NK-92 treated with Interleukin-12 subunit alpha and Interleukin-12 subunit beta, amount 100 ng/mL, for 24 hours (cell line): ENCODE data around the gene SLC10A7.

ENCODE experiments used
- DNase-seq: peaks from one replicate; lab custom pipeline; 2025; lab: John Stamatoyannopoulos, UW

SLC10A7 gene

DNA sequence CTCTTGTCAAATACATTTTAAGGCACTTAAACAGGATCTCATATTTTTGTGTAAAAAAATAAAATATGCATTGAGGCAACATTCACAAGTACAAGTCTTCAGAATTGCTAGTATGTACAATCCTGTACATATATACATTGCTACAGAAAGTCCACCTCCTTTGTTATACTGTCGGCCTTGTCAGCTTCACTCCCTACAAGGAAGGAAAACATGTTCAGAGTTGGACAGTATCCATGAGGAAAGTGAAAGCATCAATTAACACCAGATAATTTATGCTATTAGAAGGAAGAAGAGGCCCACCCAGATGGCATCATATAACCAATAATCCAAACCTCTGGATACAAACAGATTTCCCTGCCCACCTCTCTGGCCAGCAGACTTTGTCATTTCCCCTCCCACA is 265.4 kb downstream of the SLC10A7 start:
- DNase-seq, result no peak

DNA sequence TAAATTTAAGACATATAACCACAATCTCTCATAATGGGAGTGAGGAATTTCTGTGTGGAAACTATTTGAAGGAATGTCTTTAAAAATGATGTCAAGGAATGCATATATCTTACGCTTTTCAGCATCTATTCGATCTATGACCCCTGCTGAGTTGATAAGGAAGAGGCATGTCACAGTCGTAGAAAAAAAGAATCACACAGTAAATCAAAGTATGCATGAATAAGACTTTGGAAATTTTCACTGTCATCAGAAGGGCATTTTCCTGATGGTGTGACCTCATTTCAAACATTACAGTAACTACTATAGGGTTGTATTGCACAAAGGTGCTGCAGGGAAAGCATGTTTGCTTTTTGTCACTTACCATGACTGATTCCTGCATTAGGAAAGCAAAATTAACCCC is 265.9 kb downstream of the SLC10A7 start:
- no peak for DNase-seq

DNA sequence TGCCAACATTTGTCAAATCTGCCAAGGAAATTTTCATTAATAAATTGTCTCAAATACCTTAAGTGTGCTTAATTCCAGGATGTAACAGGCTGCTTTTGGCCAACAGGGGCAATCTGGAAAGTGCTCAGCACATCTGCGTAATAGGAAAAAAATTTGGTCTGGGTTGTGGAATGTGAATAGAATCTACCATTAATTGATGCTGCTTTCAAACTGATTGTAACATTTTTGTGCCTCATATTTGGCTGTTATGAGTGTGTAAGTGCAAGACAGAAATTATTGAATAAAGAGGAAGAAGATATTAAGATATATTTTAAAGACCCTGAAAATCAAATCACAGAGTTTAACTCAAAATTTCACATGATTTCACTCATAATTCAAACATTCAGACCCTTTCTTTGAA is 266.3 kb downstream of the SLC10A7 start:
- DNase-seq, result no peak

DNA sequence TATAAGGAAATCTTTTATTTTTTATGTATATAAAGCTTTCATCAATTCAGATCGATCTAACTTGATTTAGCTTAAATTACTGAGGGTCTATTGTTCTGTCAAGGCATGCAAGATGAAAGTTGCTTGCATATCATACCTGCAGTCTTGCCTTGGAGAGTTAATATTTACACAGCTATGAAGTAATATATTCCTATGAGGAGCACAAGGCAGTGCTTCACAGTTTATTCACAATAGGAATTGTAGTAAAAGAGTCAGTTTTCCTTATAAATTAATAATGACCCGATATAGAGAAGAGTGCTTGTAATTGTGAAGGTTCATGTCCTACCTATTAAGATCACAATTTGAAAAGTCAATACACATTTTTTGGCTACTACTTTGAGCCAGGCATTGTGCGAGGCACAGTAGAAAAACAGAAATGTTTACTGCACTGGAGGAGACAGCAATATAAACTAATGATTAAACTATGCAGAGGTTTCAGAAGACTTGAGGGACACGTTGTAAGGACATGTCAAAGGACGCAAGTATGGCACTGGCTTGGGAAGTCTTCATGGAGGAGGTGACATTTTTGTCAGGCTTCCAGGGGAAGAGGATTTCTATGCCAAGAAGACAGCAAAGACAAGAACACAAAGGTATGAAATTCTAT is 268.6 kb downstream of the SLC10A7 start:
- no peak for DNase-seq

DNA sequence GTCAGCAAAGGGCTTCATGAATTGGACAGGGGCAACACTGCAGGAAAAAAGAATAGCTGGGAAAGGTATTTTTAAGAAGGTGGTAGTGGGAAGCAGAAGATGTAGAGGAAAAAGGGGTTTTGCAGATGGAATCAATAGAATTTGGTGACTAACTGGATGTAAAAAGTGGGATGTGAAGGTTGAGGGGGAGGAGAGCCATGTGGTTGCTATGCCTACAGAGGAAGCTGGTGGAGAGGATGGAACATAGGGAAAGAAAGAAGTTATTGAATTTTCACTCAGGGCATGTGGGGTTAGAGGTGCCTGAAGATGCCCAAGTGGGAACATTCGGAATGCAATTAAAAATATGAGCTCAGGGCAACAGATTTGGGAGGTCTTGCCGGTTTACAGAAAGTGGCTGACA is 274.4 kb downstream of the SLC10A7 start:
- DNase-seq, result no peak

DNA sequence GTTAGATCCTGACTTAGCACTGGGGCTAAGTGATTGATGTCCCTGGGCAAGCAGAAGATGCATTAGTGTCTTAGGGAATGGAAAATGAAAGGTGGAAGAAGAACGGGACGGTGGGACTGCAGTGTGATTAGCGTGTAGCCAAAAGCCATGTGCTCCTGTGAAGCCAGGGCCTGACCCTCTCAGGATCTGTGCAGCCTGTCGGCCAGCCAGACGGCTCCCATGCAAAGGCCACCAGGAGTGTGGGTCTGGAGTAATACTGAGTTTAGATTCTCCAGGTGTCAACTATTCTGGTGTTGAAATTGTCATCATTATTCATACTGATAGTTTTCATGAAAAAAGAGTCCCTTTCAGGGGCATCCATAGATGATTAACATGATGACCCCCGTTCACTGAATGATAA is 275.4 kb downstream of the SLC10A7 start:
- DNase-seq, result no peak

DNA sequence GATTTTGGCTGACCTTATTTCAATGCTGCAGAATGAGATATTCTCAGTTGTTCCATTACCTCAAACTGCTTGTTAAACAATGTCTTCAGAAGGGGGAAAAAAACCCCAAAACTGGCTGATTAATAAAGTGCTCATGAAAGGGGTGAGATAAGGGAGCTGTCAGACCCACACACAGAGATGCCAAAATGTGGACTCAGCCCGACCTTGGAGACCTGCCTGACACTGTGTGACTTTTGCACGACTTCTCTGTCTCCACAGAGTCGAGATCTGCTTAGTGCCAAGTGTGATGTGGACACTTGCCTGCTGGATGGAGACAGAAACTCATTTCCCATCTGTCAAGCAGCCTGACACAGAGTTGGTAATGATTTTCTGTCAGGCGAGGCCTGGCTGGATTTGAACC is 275.9 kb downstream of the SLC10A7 start:
- no peak for DNase-seq

DNA sequence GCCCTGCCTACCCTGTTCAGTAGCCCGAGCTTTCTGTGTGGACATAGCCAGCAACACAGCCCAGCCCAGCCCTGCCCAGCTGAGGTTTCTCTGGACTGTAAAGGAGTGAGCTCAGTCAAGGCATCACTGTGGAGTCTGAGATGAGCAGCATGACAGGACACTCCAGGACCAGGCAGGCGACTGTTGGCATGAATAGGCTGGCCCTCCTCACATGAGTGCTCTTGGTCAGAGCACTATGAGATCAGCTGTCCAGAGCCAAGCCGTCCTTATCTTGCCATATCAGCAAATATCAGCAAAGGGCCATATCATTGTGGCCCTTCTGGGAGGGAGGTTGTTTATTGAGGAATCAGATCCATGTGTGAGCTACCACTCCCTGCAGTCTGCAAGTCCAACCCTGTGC is 276.5 kb downstream of the SLC10A7 start:
- no peak for DNase-seq

DNA sequence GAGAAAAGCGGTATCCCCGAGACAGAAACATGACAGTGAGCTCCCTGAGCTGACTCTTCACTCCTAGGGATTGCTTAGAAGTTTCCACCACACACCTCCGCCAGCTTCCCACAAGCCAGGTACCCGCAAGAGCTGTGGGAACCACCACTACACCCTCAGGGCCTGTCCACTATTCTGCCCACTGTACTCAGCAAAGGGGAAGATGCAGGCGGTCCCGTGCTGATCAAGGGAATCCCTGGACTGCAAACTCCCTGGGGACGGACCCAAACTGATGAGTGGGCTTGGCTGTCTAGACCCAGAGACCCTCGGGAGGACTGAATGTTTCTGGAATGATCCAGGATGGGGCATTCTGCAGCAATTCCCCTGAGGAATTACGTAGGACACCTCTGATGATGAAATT is 277.2 kb downstream of the SLC10A7 start:
- DNase-seq, result no peak

DNA sequence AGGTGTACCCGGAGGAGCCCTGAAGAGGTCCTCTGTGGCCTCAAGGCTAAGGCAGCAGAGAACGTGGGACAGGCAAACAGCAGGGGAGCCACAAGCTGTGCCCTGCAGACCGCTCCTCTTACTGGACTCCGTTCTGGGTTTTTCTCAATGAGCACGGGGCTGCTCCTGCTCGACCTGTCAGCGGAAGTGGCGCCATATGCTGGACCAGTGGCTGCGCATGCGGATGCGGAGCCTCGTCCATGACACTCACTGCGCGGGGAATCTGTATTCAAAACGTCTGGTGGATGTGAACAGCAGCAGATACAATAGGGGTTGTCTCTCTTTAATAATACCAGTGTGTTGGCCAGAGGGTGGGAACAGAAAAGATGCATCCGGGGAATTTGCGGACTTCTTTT is 277.9 kb downstream of the SLC10A7 start:
- no peak for DNase-seq

DNA sequence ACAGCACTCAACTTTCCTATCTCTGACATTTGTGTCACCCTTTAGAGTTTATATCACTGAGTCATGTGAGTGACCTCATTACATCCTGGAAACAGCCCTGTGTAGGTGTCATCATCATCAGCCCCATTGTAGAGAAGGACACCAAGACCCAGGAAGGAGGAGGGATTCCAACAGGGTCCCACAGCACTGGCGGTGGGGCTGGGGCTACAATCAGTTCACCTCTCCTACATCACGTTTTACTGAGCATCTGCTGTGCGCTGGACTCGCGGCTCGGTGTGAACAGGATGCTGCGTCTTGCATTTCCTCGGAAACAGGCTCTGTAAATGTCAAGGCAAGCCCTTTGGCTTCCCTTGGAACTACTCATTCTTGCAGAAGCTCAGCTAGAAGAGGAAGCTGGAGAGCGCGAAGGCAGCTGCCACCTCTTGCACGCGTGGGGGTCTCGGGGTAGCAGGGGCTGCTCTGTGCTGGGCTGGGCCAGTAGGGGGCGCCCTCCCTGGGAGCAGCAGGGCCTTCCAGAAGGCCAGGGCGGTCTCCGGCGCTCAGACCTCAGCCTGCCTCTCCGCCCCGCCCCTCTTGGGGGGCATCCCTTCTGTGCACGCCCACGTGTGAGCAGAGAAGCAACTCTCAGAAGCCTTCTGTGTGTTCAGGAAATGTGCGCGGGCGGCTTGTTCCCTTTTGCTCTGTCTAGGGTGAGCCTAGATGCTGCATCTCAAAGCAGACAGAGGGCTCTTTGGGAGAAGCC is 278.4 kb downstream of the SLC10A7 start:
- peak; percentile 0 for DNase-seq

DNA sequence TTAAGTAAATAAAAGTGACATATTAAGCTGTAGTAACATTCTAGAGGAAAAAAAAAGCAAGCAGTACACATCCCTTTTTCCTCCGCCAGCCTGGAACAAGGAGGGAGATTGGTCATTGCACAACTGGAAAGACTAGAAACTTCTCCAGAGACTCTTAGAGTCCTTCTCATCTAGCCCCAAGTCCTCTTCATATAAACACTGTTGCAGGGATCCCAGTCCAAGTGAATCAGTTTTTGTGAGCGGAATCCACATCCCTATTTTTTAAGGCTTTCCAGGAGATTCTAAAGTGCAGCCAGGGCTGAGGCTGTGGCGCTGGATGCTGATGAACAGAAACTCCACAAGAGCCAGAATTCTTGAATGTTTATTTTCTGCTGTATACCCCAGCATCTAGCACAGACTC is 283.6 kb downstream of the SLC10A7 start:
- no peak for DNase-seq

DNA sequence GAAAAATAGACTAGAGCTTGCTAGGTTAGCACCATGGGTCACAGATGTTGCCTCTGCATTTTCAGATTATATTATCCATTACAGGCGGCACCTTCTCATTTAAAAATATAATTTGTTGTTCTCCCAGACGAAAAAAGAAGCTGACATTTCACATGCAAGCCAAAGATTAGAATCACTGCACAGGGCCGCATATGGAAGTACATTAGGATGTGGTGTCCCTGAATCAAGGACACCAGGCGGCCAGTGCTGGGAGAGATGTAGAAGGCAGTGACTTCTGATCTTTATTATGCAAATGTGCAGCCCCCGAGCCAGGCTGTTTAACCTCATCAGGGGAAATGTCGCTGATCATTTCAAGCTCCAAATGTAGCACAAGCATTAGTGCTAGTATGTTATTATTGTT is 284.6 kb downstream of the SLC10A7 start:
- DNase-seq, result no peak

DNA sequence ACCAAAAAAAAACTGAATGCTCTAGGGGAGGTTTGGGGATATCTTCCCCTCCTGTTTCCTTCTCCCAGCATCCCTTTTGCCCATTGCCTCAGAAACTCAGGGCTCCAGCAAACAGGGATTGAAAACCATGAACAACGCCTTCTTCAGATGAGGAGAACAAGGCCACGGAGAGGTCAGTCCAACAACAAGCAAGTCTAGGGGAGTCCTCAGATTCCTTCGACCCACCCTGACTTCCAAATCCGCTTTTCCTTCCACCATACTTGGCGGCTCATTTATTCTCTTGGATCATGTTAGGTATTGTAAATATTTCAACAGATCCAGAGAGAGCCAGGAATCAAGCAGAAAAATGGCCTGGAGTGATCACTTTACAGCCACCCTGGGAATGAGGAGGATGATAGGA is 285.5 kb downstream of the SLC10A7 start:
- no peak for DNase-seq

DNA sequence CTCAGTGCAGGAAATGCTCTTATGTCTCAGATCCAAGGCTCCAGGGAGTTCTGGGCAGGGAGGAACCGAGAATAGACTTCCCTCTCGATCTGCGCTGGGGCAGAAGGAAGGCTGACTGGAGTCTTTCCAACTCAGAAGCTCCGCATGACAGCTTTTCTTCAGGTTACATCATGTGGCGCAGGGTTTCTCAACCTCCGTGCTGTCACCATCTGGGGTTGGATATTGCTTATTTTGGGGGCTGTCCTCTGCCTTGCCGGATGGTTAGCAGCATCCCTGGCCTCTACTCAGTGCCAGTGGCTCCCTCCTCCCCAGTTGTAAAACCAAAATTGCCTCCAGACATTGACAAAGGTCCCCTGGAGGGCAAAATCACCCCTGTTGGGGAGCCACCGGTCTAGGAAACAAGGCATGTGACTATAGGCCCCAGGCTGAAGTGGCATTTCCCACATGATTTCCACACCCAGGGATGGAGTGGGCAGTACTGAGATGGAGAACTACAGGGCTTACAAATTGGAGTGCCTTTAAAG is 286.0 kb downstream of the SLC10A7 start:
- no peak for DNase-seq

DNA sequence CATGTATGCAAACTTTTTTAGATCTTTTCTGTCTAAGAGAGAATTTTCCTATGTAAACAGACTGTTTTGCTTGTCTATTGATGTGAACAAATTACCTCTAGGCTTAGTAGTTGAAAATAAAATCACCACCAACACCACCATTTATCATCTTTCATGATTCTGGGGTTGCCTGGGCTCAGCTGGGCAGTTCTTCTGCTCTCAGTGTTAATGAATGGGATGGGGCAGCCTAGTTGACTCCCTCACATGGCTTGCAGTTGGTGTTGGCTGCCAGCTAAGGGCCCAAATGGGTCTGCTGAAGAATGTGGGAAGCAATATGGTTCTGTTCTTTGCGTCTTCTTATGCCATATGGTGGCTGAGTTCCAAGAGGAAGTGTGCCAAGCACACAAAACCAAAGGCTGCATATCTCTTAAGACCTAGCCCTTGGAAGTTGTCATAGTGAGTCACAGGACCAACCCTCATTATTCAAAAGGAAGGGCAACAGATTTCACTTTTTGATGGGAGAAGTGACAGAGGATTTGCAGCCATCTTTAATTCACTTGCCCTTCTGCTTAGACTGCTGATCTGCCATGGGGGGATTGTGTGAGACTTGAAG is 289.5 kb downstream of the SLC10A7 start:
- DNase-seq, result no peak

DNA sequence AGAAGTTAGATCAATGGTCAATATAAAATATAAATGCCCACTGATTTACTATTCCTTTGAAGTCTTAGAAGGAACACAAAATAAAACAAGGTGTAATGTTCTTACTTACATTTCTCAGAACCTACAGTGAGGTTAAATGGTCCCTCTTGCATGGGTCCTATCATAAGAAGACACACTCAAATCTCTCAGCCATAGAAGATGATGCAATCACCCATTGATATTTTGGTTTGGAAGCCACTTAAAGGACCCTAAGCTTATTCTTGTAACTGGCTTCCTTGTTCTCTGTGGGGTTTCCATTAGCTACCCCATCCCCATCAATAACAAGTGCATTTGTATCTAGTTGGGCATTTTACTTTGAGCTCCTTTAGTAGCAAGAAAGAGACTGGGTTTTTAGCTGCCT is 292.3 kb downstream of the SLC10A7 start:
- DNase-seq, result no peak

DNA sequence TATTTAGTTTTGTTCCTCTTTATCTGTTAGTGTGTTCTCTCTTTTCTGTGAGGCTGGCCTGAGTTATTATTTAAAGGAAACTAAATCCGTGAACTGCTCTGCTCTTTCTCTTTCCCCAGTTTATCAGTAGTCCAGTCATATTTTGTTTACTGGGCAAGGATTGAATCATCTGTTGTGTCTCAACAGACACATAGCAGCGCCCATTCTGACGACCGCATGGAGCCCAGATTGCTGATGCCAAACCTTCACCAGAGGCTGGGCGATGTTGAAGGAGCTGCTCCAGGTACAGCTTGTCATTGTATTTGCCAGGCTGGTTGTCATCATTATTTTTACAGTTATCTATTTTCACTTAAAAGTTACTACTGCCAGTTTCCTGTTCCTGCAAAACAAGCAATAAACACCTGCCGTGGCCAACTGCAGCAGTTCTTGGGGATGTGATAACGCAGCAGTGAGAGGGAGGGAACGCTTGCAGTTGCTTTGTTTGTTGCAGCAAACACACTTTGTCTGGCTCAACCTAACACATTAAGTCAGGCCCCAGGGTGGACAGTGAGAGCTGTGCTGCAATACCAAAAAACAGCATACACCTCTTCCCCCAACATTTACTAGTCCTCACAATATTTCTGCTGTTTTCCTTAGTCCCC is 297.3 kb downstream of the SLC10A7 start:
- DNase-seq, result no peak

DNA sequence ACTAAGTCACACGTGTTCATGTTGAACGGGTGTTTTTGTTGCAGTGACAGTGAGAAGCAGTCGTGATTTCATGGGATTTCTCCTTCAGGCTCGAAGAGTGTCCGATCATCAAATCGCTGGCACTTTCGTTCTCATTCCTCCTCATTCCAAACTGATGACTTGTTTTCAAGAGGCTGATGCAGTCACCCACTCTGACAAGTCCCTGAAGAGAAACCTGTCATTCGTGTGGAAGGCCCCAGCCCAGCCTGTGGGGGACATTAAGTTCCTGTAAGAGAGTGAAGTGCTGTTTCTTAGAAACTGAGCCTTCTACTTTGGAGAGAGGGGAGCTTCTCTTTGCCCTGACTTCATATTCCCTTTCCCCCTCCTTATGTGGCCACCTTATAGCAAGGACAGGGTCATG is 299.4 kb downstream of the SLC10A7 start:
- DNase-seq, result no peak

DNA sequence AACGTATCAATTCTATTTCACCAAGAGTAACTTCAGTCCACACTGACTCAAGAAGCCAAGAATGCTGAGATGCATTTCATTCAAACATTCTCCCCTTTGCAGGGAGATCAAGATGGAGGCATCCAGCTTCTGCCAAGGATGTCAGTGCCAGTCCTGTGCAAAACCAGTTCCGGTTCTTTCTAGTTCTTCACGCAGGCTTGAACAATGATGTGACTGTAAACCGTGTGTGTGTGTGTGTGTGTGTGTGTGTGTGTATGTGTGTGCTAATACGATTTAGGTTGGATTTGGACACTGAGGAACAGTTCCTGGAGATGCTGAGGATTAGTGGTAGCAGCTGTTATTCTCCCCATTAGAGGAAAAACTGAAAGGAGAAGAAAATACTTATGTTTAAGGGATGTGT is 307.5 kb downstream of the SLC10A7 start, which contains the start of gene REELD1:
Gene REELD1, plus strand, starts transcription at position 301 of the 400 bp plus-strand sequence. CDS start 2,415 bp downstream, outside the sequence.
- DNase-seq, result no peak

DNA sequence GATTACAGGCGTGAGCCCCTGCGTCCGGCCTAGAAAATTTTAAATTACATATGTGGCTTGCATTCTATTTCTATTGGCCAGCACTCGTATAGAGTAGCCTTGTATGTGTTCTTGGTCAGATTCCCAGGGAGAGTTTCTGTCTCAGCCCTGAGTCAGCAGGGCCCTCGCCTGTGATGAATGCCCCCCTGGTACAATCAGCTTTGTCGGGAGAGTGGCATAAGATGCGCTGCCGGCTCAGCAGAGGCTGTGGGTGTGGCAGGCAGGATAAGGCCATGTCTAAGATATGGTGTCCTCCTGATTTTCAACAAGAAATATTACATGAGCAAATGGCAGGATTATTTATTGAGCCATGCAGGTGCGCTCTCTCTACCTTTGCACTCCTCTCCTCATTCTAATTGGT is 309.0 kb downstream of the SLC10A7 start:
- no peak for DNase-seq

DNA sequence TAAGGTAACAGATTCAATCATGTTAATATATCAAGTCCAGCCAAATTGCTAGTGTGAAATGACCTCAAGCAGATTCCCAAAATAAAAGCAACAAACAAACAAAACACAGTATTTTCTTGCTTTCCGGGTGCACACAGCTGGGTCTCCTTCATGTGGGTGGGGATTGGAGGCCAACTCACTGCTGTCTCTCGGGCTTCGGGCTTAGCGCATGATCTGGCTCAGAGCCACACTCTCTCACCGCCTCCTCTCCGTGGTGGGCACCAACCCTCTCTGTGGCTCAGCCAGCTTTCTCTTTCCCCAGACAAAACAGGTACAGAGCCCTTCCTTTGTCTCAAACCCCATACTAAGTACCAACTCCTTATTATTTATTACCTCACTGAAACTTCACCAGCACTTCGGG is 310.3 kb downstream of the SLC10A7 start:
- DNase-seq, result no peak

DNA sequence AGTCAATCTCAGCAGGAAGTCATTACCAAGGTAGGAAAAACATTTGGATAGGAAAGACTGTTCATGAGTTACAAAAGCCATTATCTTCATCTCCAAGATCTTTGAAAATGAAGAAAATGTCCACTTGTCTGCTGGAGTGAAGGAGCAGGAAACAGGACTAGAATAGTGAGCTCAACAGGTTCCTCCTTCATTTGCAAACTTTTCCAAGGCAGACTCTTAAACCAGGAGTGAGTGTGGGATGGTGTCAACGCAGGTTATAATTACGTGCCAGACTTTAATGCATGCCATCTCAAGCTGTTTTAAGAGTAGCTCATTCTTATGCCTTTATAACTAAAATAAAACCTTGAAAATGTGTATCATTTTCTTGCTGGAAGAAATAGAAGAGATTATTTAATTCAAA is 310.9 kb downstream of the SLC10A7 start:
- no peak for DNase-seq
